ENCODE results near the gene ABI3BP.

Gene ABI3BP

GRCh38 chr3:100936931-100937330 is 56.3 kb downstream of the ABI3BP start:
- Histone ChIP-seq H3K27me3 (replicated peaks; ENCODE audit: control insufficient read depth, insufficient read depth, low read length) (no peaks in the 10 kb centered on the region), H3K4me1 (ENCODE audit: control insufficient read depth, insufficient read depth, low read length) (no peaks in the 10 kb centered on the region), H3K4me3 (ENCODE audit: low read length) (no peak overlapping the region), H3K36me3 (ENCODE audit: control insufficient read depth, insufficient read depth, low read length, severe bottlenecking) (no peaks in the 10 kb centered on the region), H3K9ac (ENCODE audit: low read length) (no peak overlapping the region), H3K9me3 (ENCODE audit: control insufficient read depth, low read length) (no peaks in the 10 kb centered on the region)
- DNase-seq (ENCODE audit: low read depth) = no peak

DNA sequence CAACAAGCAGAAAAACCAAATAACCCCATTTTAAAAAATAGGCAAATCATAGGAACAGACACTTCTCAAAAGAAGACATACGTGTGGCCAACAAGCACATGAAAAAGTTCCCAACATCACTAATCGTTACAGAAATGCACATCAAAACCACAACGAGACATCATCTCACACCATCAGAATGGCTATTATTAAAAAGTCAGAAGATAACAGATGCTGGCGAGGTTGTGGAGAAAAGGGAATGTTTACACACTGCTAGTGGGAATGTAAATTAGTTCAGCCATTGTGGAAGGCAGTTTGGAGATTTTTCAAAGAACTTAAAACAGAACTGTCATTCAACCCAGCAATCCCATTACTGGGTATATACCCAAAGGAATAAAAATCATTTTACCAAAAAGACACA is 60.7 kb downstream of the ABI3BP start:
- Histone ChIP-seq H3K4me1 (ENCODE audit: control insufficient read depth, insufficient read depth, low read length) (peaks cover 21% of the 10 kb centered on the region), H3K9me3 (ENCODE audit: control insufficient read depth, low read length) (no peaks in the 10 kb centered on the region), H3K9ac (ENCODE audit: low read length) (no peak overlapping the region), H3K36me3 (ENCODE audit: control insufficient read depth, insufficient read depth, low read length, severe bottlenecking) (no peaks in the 10 kb centered on the region), H3K27me3 (replicated peaks; ENCODE audit: control insufficient read depth, insufficient read depth, low read length) (no peaks in the 10 kb centered on the region), H3K4me3 (ENCODE audit: low read length) (no peak overlapping the region)
- DNase-seq (ENCODE audit: low read depth) = no peak

DNA sequence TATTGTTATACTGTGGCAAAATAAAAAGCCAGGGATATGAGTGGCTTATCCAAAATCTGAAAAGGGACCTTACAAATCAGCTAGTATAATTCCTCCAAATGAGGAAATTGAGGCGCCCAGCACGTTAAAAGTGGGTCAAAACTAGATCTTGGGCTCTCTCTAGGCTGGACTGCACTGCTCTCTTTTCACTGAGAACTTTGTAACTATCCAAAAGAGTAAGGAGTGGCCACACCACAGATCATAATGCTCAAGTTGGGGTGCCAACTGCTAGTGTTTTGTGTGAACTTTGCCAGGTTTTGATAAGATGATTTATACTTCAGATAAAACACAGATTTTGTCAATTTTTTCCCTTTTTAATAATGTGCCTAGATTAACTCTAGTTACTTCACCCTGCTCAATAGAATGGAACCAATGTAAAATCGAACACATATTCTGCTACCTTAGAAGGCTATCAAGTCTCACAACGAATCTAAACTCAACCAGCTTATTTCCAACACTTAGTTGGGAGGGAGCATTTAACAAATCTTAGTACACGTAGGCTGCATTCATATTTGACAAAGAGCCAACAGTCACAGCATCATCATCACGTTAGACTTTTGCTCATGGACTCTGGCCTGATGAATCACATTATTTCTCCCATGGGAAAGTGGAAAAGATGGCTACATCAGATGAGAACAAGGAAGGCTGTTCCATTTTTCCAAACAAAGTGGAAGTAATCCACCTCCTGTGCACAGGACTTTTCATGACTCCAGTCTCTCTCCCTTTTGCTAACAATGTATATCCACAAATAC is 64.4 kb downstream of the ABI3BP start:
- Histone ChIP-seq H3K36me3 (ENCODE audit: control insufficient read depth, insufficient read depth, low read length, severe bottlenecking) (no peaks in the 10 kb centered on the region), H3K9me3 (ENCODE audit: control insufficient read depth, low read length) (no peaks in the 10 kb centered on the region), H3K4me3 (ENCODE audit: low read length) (peak overlapping the region; percentile 54), H3K4me1 (ENCODE audit: control insufficient read depth, insufficient read depth, low read length) (peaks cover 21% of the 10 kb centered on the region), H3K27me3 (replicated peaks; ENCODE audit: control insufficient read depth, insufficient read depth, low read length) (no peaks in the 10 kb centered on the region), H3K9ac (ENCODE audit: low read length) (peak overlapping the region; percentile 42)
- DNase-seq (ENCODE audit: low read depth) = peak; percentile 37

GRCh38 chr3:100927775-100928174 is 65.4 kb downstream of the ABI3BP start:
- Histone ChIP-seq H3K9ac (ENCODE audit: low read length) (no peak overlapping the region), H3K9me3 (ENCODE audit: control insufficient read depth, low read length) (no peaks in the 10 kb centered on the region), H3K4me1 (ENCODE audit: control insufficient read depth, insufficient read depth, low read length) (peaks cover 21% of the 10 kb centered on the region), H3K36me3 (ENCODE audit: control insufficient read depth, insufficient read depth, low read length, severe bottlenecking) (no peaks in the 10 kb centered on the region), H3K27me3 (replicated peaks; ENCODE audit: control insufficient read depth, insufficient read depth, low read length) (no peaks in the 10 kb centered on the region), H3K4me3 (ENCODE audit: low read length) (no peak overlapping the region)
- no peak for DNase-seq (ENCODE audit: low read depth)

- H3K9me3 ChIP-seq (ENCODE audit: control insufficient read depth, low read length) = no peaks in the 10 kb centered on the region
- H3K9ac ChIP-seq (ENCODE audit: low read length) = no peak overlapping the region
- H3K4me3 ChIP-seq (ENCODE audit: low read length) = no peak overlapping the region
- peaks cover 26% of the 10 kb centered on the region for H3K4me1 ChIP-seq (ENCODE audit: control insufficient read depth, insufficient read depth, low read length)
- H3K27me3 ChIP-seq (replicated peaks; ENCODE audit: control insufficient read depth, insufficient read depth, low read length) = no peaks in the 10 kb centered on the region
- no peaks in the 10 kb centered on the region for H3K36me3 ChIP-seq (ENCODE audit: control insufficient read depth, insufficient read depth, low read length, severe bottlenecking)
- no peak for DNase-seq (ENCODE audit: low read depth)
Measured at GRCh38 chr3:100915706-100916495, 77.3 kb downstream of the ABI3BP start.

GRCh38 chr3:100913870-100914648 is 79.2 kb downstream of the ABI3BP start:
- Histone ChIP-seq H3K9me3 (ENCODE audit: control insufficient read depth, low read length) (no peaks in the 10 kb centered on the region), H3K4me3 (ENCODE audit: low read length) (peak overlapping the region; percentile 22), H3K9ac (ENCODE audit: low read length) (peak overlapping the region; percentile 66), H3K27me3 (replicated peaks; ENCODE audit: control insufficient read depth, insufficient read depth, low read length) (no peaks in the 10 kb centered on the region), H3K36me3 (ENCODE audit: control insufficient read depth, insufficient read depth, low read length, severe bottlenecking) (no peaks in the 10 kb centered on the region), H3K4me1 (ENCODE audit: control insufficient read depth, insufficient read depth, low read length) (peaks cover 32% of the 10 kb centered on the region)
- peak; percentile 22 for DNase-seq (ENCODE audit: low read depth)

- Histone ChIP-seq H3K4me3 (ENCODE audit: low read length) (no peak overlapping the region), H3K4me1 (ENCODE audit: control insufficient read depth, insufficient read depth, low read length) (peaks cover 32% of the 10 kb centered on the region), H3K9me3 (ENCODE audit: control insufficient read depth, low read length) (no peaks in the 10 kb centered on the region), H3K36me3 (ENCODE audit: control insufficient read depth, insufficient read depth, low read length, severe bottlenecking) (no peaks in the 10 kb centered on the region), H3K27me3 (replicated peaks; ENCODE audit: control insufficient read depth, insufficient read depth, low read length) (no peaks in the 10 kb centered on the region), H3K9ac (ENCODE audit: low read length) (no peak overlapping the region)
- no peak for DNase-seq (ENCODE audit: low read depth)
Measured at GRCh38 chr3:100912976-100913545, 80.2 kb downstream of the ABI3BP start.

DNA sequence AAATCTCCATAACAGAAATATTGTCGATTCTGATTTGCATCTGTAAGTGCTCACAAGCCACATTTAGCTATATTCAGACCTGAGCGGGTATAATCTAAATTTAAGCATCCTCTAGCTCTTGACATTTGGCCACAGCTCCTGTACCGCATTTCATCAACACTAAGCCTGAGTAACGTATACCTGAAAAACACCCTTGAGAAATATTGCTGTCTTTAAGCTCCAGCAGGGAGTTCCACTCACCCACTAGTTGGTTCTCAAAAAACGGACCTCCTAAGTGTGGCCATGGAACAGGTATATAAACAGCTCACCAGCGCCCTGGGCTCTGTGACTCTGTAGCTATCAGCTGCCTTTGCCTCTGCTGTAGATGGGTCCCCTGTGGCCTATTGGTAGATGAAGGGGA is 80.7 kb downstream of the ABI3BP start:
- Histone ChIP-seq H3K4me3 (ENCODE audit: low read length) (no peak overlapping the region), H3K27me3 (replicated peaks; ENCODE audit: control insufficient read depth, insufficient read depth, low read length) (no peaks in the 10 kb centered on the region), H3K9me3 (ENCODE audit: control insufficient read depth, low read length) (no peaks in the 10 kb centered on the region), H3K9ac (ENCODE audit: low read length) (no peak overlapping the region), H3K36me3 (ENCODE audit: control insufficient read depth, insufficient read depth, low read length, severe bottlenecking) (no peaks in the 10 kb centered on the region), H3K4me1 (ENCODE audit: control insufficient read depth, insufficient read depth, low read length) (peaks cover 32% of the 10 kb centered on the region)
- no peak for DNase-seq (ENCODE audit: low read depth)

- no peaks in the 10 kb centered on the region for H3K36me3 ChIP-seq (ENCODE audit: control insufficient read depth, insufficient read depth, low read length, severe bottlenecking)
- no peak overlapping the region for H3K9ac ChIP-seq (ENCODE audit: low read length)
- H3K4me1 ChIP-seq (ENCODE audit: control insufficient read depth, insufficient read depth, low read length) = peaks cover 32% of the 10 kb centered on the region
- DNase-seq (ENCODE audit: low read depth) = no peak
- H3K27me3 ChIP-seq (replicated peaks; ENCODE audit: control insufficient read depth, insufficient read depth, low read length) = no peaks in the 10 kb centered on the region
- H3K9me3 ChIP-seq (ENCODE audit: control insufficient read depth, low read length) = no peaks in the 10 kb centered on the region
- no peak overlapping the region for H3K4me3 ChIP-seq (ENCODE audit: low read length)
Measured at GRCh38 chr3:100911956-100912355, 81.3 kb downstream of the ABI3BP start.

DNA sequence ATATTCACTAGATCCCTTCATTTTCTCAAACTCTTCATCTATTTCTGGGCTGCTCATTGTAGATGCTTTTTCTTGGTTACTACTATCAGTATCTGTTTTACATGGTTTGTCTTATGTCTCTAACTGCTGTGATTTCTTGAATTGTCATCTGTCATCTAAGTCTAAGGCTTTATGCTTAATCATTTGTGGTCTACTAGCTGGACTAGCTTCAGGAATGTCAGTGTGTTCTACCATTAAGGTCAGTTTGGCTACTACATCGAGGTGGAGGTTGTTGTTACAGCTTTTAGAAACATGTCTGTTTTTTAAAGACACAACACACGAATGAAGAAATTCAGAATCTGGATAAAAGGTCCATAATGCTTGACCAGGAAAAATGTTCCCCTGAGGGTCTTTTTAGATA is 82.2 kb downstream of the ABI3BP start:
- no peaks in the 10 kb centered on the region for H3K9me3 ChIP-seq (ENCODE audit: control insufficient read depth, low read length)
- H3K27me3 ChIP-seq (replicated peaks; ENCODE audit: control insufficient read depth, insufficient read depth, low read length) = no peaks in the 10 kb centered on the region
- no peak overlapping the region for H3K4me3 ChIP-seq (ENCODE audit: low read length)
- H3K36me3 ChIP-seq (ENCODE audit: control insufficient read depth, insufficient read depth, low read length, severe bottlenecking) = no peaks in the 10 kb centered on the region
- no peak overlapping the region for H3K9ac ChIP-seq (ENCODE audit: low read length)
- peaks cover 32% of the 10 kb centered on the region for H3K4me1 ChIP-seq (ENCODE audit: control insufficient read depth, insufficient read depth, low read length)
- no peak for DNase-seq (ENCODE audit: low read depth)

DNA sequence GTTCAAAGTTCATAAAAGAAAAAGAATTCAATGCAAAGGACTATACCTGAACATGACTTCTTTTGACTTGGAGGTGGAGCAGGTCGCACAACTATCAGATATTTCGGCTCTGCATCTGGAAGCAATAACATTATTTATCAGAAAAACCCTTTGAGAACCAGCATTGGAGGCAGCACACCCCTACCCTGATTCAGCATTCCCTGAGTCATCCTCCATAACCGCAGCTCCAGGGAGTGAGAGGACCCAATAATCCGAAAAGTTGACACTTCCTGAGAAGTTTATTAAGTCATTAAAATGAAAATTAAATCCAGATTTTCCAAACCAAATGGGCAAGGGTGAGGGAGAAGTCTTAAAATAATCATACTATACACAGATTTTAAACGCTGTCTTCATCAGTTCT is 90.6 kb downstream of the ABI3BP start:
- Histone ChIP-seq H3K4me3 (ENCODE audit: low read length) (no peak overlapping the region), H3K27me3 (replicated peaks; ENCODE audit: control insufficient read depth, insufficient read depth, low read length) (no peaks in the 10 kb centered on the region), H3K9ac (ENCODE audit: low read length) (peak overlapping the region; percentile 7), H3K4me1 (ENCODE audit: control insufficient read depth, insufficient read depth, low read length) (peaks cover 27% of the 10 kb centered on the region), H3K9me3 (ENCODE audit: control insufficient read depth, low read length) (no peaks in the 10 kb centered on the region), H3K36me3 (ENCODE audit: control insufficient read depth, insufficient read depth, low read length, severe bottlenecking) (peaks cover 8% of the 10 kb centered on the region)
- DNase-seq (ENCODE audit: low read depth) = peak; percentile 53

Data from adipocyte (in vitro differentiated cells).